IPS-18a (cell line): ENCODE results near the gene ZNF426.
"Not testable (repeated sequence)": the region's sequence is repeated elsewhere in the genome, so short reads cannot be mapped to it uniquely, and the experiment has no call there.

Experiments used
- H3K27ac ChIP-seq: one replicate; pipeline ENCODE4 v1.5.1; 2013; ENCODE audit warnings: low read length
- H3K27me3 ChIP-seq: one replicate; pipeline ENCODE4 v1.6.1; 2013; ENCODE audit warnings: mild to moderate bottlenecking, low read length; ENCODE audit not compliant: control insufficient read depth, insufficient read depth
- H3K36me3 ChIP-seq: one replicate; pipeline ENCODE4 v1.6.1; 2013; ENCODE audit warnings: low read depth, low read length; ENCODE audit not compliant: control insufficient read depth
- H3K4me1 ChIP-seq: one replicate; pipeline ENCODE4 v1.6.1; 2013; ENCODE audit warnings: low read depth, low read length; ENCODE audit not compliant: control insufficient read depth
- H3K4me3 ChIP-seq: one replicate; pipeline ENCODE4 v1.5.1; 2013; ENCODE audit warnings: low read length
- H3K9ac ChIP-seq: one replicate; pipeline ENCODE4 v1.6.1; 2013; ENCODE audit warnings: mild to moderate bottlenecking, low read length, moderate library complexity
- H3K9me3 ChIP-seq: one replicate; pipeline ENCODE4 v1.6.1; 2013; ENCODE audit warnings: low read depth, low read length; ENCODE audit not compliant: control insufficient read depth

The ZNF426 gene

DNA sequence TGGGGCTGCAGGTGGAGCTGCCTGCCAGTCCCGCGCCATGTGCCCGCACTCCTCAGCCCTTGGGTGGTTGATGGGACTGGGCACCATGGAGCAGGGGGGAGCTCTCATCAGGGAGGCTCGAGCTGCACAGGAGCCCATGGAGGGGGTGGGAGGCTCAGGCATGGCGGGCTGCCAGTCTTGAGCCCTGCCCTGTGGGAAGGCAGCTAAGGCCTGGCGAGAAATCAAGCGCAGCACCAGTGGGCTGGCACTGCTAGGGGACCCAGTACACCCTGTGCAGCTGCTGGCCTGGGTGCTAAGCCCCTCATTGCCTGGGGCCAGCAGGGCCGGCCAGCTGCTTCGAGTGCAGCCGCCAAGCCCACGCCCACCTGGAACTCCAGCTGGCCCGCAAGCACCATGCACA, 2.8 kb upstream of the ZNF426 start:
- not testable (repeated sequence) for H3K36me3 ChIP-seq, H3K27me3 ChIP-seq, H3K9ac ChIP-seq, H3K4me3 ChIP-seq, H3K4me1 ChIP-seq, H3K27ac ChIP-seq, H3K9me3 ChIP-seq

DNA sequence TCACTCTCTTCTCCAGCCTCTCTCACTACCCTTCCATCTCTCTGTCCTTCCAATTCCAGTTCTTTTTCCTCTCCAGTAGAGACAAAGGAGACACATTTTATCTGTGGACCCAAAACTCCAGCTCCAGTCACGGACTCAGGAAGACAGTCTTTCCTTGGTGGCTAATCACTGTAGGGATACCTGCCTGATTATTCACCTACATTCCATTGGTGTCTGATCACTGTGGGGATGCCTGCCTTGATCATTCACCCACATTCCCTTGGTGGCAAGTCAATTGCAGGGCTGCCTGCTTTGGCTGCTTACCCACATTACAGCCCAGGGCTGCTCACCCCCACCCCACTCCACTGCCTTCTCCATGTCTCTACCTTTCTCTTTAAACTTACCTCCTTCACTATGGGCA, 1.5 kb upstream of the ZNF426 start:
- not testable (repeated sequence) for H3K27ac ChIP-seq, H3K4me1 ChIP-seq, H3K9ac ChIP-seq, H3K27me3 ChIP-seq, H3K4me3 ChIP-seq
- H3K9me3 ChIP-seq, result peaks cover 12% of the 10 kb centered on the region
- H3K36me3 ChIP-seq, result peaks cover 13% of the 10 kb centered on the region

DNA sequence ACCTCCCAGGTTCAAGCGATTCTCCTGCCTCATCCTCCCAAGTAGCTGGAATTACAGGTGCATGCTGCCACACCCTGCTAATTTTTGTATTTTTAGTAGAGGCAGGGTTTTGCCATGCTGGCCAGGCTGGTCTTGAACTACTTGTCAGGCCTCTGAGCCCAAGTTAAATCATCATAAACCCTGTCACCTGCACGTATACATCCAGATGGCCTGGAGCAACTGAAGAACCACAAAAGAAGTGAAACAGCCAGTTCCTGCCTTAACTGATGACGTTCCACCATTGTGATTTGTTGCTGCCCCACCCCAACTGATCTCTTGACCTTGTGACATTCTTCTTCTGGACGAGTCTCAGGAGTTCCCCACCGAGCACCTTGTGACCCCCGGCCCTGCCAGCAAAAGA, 756 bp upstream of the ZNF426 start:
- not testable (repeated sequence) for H3K27ac ChIP-seq
- Histone ChIP-seq H3K9ac (peak overlapping the region; percentile 97), H3K4me3 (peak overlapping the region; percentile 99)

DNA sequence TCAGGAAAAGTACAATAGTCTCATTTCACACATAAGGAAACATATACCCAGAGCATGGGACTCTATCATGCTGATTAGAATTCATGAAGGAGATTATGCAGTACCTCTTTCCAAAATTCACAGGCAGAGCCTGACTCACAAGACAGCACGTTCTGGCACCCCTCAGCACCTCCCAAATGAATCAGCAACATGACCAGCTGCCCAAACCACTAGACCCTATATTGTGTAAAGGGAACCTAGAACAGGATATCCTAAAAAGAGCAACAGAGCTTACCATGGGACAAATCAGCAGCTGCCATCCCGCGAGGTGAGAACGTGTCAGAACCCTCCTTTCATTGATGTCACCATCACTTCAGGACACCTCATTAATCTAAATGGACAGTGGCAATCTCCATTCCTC, 2.5 kb downstream of the ZNF426 start:
- H3K27me3 ChIP-seq, result no peaks in the 10 kb centered on the region
- no peak overlapping the region for H3K4me3 ChIP-seq
- no peak overlapping the region for H3K9ac ChIP-seq
- H3K27ac ChIP-seq, result no peak overlapping the region
- no peaks in the 10 kb centered on the region for H3K4me1 ChIP-seq
- peaks cover 52% of the 10 kb centered on the region for H3K36me3 ChIP-seq
- peaks cover 37% of the 10 kb centered on the region for H3K9me3 ChIP-seq

More for the DNA sequence above, 756 bp upstream of the ZNF426 start:
- not testable (repeated sequence) for H3K9me3 ChIP-seq, H3K27me3 ChIP-seq, H3K4me1 ChIP-seq
- H3K36me3 ChIP-seq, result peaks cover 20% of the 10 kb centered on the region

DNA sequence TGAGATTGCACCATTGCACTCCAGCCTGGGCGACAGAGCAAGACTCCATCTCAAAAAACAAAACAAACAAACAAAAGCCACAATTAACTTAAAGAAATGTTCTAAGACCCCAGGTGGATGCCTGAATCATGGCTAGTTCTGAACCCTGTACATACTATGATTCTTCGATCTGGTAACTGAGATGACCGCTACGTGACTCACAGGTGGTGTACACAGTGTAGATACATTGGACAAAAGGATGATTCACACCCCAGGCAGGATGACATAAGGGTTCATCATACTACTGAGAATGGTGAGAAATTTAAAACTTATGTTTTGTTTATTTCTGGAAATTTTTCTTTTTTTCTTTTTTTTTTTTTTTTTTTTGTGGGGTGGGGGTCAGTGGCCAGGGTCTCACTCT, 6.5 kb downstream of the ZNF426 start:
- H3K4me1 ChIP-seq, result no peaks in the 10 kb centered on the region
- no peak overlapping the region for H3K27ac ChIP-seq
- peaks cover 77% of the 10 kb centered on the region for H3K9me3 ChIP-seq
- H3K36me3 ChIP-seq, result peaks cover 89% of the 10 kb centered on the region
- no peaks in the 10 kb centered on the region for H3K27me3 ChIP-seq
- no peak overlapping the region for H3K4me3 ChIP-seq
- no peak overlapping the region for H3K9ac ChIP-seq

DNA sequence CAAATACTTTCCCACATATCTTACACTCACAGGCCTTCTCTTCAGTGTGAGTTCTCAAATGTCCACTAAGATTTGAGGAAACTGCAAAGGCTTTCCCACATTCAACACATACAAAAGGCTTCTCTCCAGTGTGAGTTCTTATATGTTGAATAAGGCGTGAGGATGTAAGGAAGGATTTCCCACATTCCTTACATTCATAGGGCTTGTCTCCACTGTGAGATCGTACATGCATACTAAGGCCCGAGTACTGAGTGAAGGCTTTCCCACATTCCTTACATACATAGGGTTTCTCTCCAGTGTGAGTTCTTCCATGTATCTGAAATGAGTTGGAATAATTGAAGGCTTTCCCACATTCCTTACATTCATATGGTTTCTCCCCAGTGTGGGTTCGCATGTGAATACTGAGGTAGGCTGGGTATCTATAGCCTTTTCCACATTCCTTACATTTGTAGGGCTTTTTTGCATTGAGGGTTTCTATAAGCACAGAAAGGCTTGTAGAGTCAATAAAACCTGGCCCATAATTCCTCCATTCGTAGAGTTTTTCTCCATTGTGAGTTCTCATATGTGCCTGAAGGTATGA, 9.6 kb downstream of the ZNF426 start:
- H3K9me3 ChIP-seq, result peaks cover 85% of the 10 kb centered on the region
- peaks cover 76% of the 10 kb centered on the region for H3K36me3 ChIP-seq
- H3K27me3 ChIP-seq, result no peaks in the 10 kb centered on the region
- no peak overlapping the region for H3K27ac ChIP-seq
- H3K4me3 ChIP-seq, result peak overlapping the region; percentile 15
- H3K9ac ChIP-seq, result no peak overlapping the region
- H3K4me1 ChIP-seq, result no peaks in the 10 kb centered on the region

DNA sequence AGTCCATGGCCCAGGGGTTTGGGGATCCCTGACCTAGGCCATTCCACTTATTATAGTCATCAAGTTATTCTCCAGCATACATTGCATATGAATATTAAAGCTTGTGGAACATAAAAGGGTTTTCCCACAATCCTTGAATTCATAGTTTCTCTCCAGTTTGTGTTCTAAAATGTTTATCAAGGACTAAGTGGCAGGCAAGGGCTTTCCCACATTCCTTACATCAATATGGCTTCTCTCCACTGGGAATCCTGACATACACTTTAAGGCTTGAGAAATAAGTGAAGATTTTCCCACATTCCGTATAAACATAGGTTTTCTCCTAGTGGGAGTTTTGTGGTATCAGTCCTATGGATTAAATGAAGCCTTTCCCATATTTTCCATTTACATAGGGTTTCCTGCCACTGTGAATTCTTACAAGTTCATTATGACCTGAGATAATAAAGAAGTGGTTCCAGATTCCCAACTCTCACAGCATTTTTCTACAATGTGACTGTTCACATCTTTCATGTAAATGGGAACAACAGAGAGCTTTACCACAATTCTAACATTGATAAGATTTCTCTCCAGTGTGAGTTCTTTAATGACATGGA, 14.5 kb downstream of the ZNF426 start:
- peak overlapping the region; percentile 1 for H3K4me3 ChIP-seq
- H3K4me1 ChIP-seq, result no peaks in the 10 kb centered on the region
- H3K9me3 ChIP-seq, result peaks cover 71% of the 10 kb centered on the region
- H3K9ac ChIP-seq, result no peak overlapping the region
- H3K27me3 ChIP-seq, result no peaks in the 10 kb centered on the region
- peaks cover 31% of the 10 kb centered on the region for H3K36me3 ChIP-seq
- no peak overlapping the region for H3K27ac ChIP-seq

DNA sequence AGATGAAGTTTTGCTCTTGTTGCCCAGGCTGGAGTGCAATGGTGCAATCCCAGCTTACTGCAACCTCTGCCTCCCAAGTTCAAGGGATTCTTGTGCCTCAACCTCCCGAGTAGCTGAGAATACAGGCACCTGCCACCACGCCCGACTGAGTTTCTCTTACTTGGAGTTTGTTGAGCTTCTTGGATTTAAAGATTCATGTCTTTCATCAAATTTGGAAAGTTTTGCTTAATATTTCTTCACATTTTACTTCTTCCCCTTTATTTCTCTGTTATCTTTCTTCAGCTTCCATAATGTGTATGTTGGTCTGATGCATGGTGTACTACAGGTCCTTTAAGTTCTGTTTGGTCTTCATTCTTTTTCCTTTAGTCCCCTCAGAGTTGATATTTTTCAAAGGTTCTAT, 31.2 kb downstream of the ZNF426 start:
- no peaks in the 10 kb centered on the region for H3K4me1 ChIP-seq
- no peak overlapping the region for H3K4me3 ChIP-seq
- H3K36me3 ChIP-seq, result no peaks in the 10 kb centered on the region
- H3K27ac ChIP-seq, result no peak overlapping the region
- H3K9me3 ChIP-seq, result peaks cover 65% of the 10 kb centered on the region
- H3K27me3 ChIP-seq, result no peaks in the 10 kb centered on the region
- no peak overlapping the region for H3K9ac ChIP-seq

DNA sequence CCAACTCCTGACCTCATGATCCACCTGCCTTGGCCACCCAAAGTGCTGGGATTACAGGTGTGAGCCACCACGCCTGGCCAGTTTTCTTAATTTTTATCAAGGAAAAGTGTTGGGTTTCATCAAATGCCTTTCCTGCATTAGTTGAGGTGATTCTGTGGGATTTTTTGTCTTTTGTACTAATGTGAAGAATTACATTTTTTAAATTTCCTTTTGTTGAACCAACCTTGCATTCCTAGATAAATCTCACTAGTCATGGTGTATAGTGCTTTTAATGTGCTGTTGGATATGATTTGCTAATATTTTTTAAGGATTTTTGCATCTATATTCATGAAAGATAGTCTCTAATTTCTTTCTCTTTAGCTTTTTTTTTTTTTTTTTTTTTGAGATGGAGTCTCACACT, 37.6 kb downstream of the ZNF426 start:
- no peaks in the 10 kb centered on the region for H3K4me1 ChIP-seq
- peaks cover 58% of the 10 kb centered on the region for H3K9me3 ChIP-seq
- no peaks in the 10 kb centered on the region for H3K36me3 ChIP-seq
- H3K27ac ChIP-seq, result no peak overlapping the region
- H3K27me3 ChIP-seq, result no peaks in the 10 kb centered on the region
- no peak overlapping the region for H3K4me3 ChIP-seq
- H3K9ac ChIP-seq, result no peak overlapping the region

DNA sequence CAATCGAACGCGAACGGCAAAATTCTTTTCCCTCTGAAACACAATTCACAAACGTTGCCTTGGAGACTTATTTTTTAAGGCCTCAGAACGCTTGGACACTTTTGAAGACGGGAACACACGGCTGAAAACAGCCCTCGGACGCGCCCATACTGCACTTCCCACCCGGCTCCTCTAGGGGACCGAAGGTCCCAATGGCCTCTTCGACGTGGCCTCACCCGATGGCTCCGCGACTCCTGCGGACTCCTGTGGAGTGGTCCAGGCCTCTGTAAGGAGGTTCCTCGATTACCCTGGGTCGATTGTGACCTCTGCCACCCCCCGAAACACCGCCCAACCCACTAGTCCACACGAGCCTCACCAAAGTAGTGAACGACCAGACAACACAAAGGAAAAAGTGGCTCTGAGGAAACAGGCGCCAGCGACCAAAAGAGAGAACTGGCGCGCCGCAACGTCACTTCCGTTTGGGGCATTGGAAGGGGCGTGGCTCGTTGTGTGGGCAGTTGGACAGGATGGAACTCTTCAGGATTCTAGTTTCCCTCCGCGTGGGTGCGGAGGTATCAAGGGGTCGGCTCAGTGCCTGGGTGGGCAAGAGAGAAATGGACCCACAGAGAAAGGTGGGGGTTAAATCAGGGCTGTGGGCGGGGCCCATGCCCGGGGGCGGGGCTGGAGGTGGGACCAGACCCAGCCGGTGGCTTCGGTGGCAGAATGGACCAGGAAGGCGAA, 40.1 kb downstream of the ZNF426 start, which contains the start of gene ZNF560:
Gene ZNF560 (minus strand): TSS at position 434 of the 720 bp plus-strand sequence. CDS start 23,303 bp downstream, outside the sequence.
- no peaks in the 10 kb centered on the region for H3K27me3 ChIP-seq
- H3K27ac ChIP-seq, result no peak within 1 kb of the TSS
- peaks cover 63% of the 10 kb centered on the region for H3K9me3 ChIP-seq
- no peaks in the 10 kb centered on the region for H3K36me3 ChIP-seq
- no peaks in the 10 kb centered on the region for H3K4me1 ChIP-seq
- H3K4me3 ChIP-seq, result no peak within 1 kb of the TSS
- H3K9ac ChIP-seq, result no peak within 1 kb of the TSS

DNA sequence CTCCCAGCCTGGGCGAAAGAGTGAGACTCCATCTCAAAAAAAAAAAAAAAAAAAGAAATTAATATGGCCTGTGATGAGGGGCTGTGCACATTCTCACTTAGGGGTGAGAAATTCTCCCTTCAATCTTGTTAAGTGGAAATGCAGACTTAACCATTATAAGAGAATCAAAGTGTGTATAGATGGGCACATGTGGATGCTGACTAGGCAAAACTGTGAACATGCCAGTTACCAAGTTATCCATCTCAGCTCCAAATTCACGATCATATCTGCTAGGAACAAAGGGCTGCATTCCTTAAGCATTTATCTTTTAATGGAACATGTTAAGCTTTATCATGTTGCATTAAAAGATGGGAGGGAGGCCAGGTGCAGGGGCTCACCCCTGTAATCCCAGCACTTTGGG, 44.3 kb downstream of the ZNF426 start:
- no peak overlapping the region for H3K9ac ChIP-seq
- no peaks in the 10 kb centered on the region for H3K27me3 ChIP-seq
- no peaks in the 10 kb centered on the region for H3K36me3 ChIP-seq
- no peak overlapping the region for H3K4me3 ChIP-seq
- H3K4me1 ChIP-seq, result no peaks in the 10 kb centered on the region
- peaks cover 61% of the 10 kb centered on the region for H3K9me3 ChIP-seq
- no peak overlapping the region for H3K27ac ChIP-seq

DNA sequence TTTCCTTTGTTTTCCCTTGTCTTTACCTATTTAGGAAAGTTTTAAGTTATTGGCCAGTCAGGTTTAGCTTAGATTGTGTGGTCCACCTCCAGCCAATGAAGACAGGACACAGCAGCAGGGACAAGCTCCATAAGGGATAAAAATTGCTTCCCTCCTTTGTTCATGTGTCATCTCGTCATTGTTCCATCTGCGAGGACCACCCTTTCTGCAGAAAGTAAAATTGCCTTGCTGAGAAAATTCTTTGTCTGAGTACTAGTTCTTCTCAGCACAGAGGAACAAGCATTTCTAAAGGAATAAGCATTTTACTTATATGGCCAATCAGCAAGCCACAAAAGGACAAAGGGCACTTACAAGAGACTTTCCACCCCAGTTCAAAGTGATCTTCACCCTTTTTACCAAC, 51.4 kb downstream of the ZNF426 start:
- Histone ChIP-seq H3K4me1 (no peaks in the 10 kb centered on the region), H3K9me3 (peaks cover 32% of the 10 kb centered on the region), H3K4me3 (no peak overlapping the region), H3K27me3 (no peaks in the 10 kb centered on the region), H3K36me3 (no peaks in the 10 kb centered on the region), H3K27ac (no peak overlapping the region), H3K9ac (no peak overlapping the region)
